ENCODE measurements around the gene SPATA31D4. TPM values are rescaled to one million over a fixed set of nuclear protein-coding genes. Genes with fewer than 3 reads are reported as not detected.
"Not testable (repeated sequence)": the region's sequence is repeated elsewhere in the genome, so short reads cannot be mapped to it uniquely, and the experiment has no call there.

Gene SPATA31D4
- not detected in 2 replicates for total RNA-seq (2021)
- Bru-seq, nascent RNA, result not detected
- BruChase-seq, experiment 1, labeled RNA remaining after a 2-hour chase, result not detected
- BruChase-seq, experiment 2, labeled RNA remaining after a 6-hour chase, result not detected
- long read RNA-seq, result 0 reads

- BruUV-seq (replicated peaks), result not testable (repeated sequence)
These were observed at the start of gene SPATA31D4 for GRCh38 chr9:81928305-81928704. TSS of gene SPATA31D4 (plus strand) at chr9:81928428. CDS start at chr9:81928514, 86 bp downstream.

GRCh38 chr9:81878530-81878929 is 49.7 kb upstream of the SPATA31D4 start:
- DNase-seq (ENCODE audit: low spot score), result no peak
- H3K4me1 ChIP-seq (ENCODE audit: insufficient read depth, low read length, poor library complexity, severe bottlenecking), result no peaks in the 10 kb centered on the region
- H3K27ac ChIP-seq (ENCODE audit: low read depth, low read length, poor library complexity, severe bottlenecking), result no peak overlapping the region
- H3K9me3 ChIP-seq (ENCODE audit: low read depth, low read length, poor library complexity, severe bottlenecking), result peaks cover 8% of the 10 kb centered on the region
- CTCF ChIA-PET, result no interaction called here
- BruUV-seq (replicated peaks), result no TSS peak
- TF ChIP-seq EZH2 (IDR thresholded peaks at IDR 0.05; ENCODE audit: borderline replicate concordance, low read depth, low read length, poor library complexity, severe bottlenecking) (no peak), CTCF (conservative IDR thresholded peaks at IDR 0.05; ENCODE audit: low read depth, low read length) (no peak)
- H3K27me3 ChIP-seq (replicated peaks; ENCODE audit: insufficient read depth, low read depth, low read length, poor library complexity), result no peaks in the 10 kb centered on the region
- H3K4me3 ChIP-seq (ENCODE audit: low read depth, low read length, poor library complexity, severe bottlenecking), result no peak overlapping the region
- H3K36me3 ChIP-seq (ENCODE audit: insufficient read depth, low read length, poor library complexity, severe bottlenecking), result no peaks in the 10 kb centered on the region
- intact Hi-C loops (cut with micrococcal nuclease; ENCODE audit: unreplicated experiment), result no loop called here
- POLR2A ChIA-PET (ENCODE audit: low non-redundant PET), result no interaction called here

More at GRCh38 chr9:81928305-81928704, at the start of gene SPATA31D4:
- H3K27ac ChIP-seq (ENCODE audit: low read depth, low read length, poor library complexity, severe bottlenecking); H3K4me1 ChIP-seq (ENCODE audit: insufficient read depth, low read length, poor library complexity, severe bottlenecking); H3K9me3 ChIP-seq (ENCODE audit: low read depth, low read length, poor library complexity, severe bottlenecking); DNase-seq (ENCODE audit: low spot score); H3K36me3 ChIP-seq (ENCODE audit: insufficient read depth, low read length, poor library complexity, severe bottlenecking); intact Hi-C loops (cut with micrococcal nuclease; ENCODE audit: unreplicated experiment); POLR2A ChIA-PET (ENCODE audit: low non-redundant PET); CTCF ChIA-PET; H3K27me3 ChIP-seq (replicated peaks; ENCODE audit: insufficient read depth, low read depth, low read length, poor library complexity); H3K4me3 ChIP-seq (ENCODE audit: low read depth, low read length, poor library complexity, severe bottlenecking): not testable (repeated sequence)

GRCh38 chr9:81879501-81879916 is 48.7 kb upstream of the SPATA31D4 start:
- H3K4me3 ChIP-seq (ENCODE audit: low read depth, low read length, poor library complexity, severe bottlenecking), result no peak overlapping the region
- peaks cover 3% of the 10 kb centered on the region for H3K9me3 ChIP-seq (ENCODE audit: low read depth, low read length, poor library complexity, severe bottlenecking)
- no peaks in the 10 kb centered on the region for H3K4me1 ChIP-seq (ENCODE audit: insufficient read depth, low read length, poor library complexity, severe bottlenecking)
- POLR2A ChIA-PET (ENCODE audit: low non-redundant PET), result no interaction called here
- H3K27ac ChIP-seq (ENCODE audit: low read depth, low read length, poor library complexity, severe bottlenecking), result no peak overlapping the region
- no peak for TF ChIP-seq EZH2 (IDR thresholded peaks at IDR 0.05; ENCODE audit: borderline replicate concordance, low read depth, low read length, poor library complexity, severe bottlenecking)
- TF ChIP-seq CTCF (conservative IDR thresholded peaks at IDR 0.05; ENCODE audit: low read depth, low read length), result no peak
- no peak for DNase-seq (ENCODE audit: low spot score)
- no peaks in the 10 kb centered on the region for H3K36me3 ChIP-seq (ENCODE audit: insufficient read depth, low read length, poor library complexity, severe bottlenecking)
- intact Hi-C loops (cut with micrococcal nuclease; ENCODE audit: unreplicated experiment), result no loop called here
- CTCF ChIA-PET, result no interaction called here
- BruUV-seq (replicated peaks), result no TSS peak
- H3K27me3 ChIP-seq (replicated peaks; ENCODE audit: insufficient read depth, low read depth, low read length, poor library complexity), result no peaks in the 10 kb centered on the region

- BruUV-seq (replicated peaks), result no TSS peak
- no peaks in the 10 kb centered on the region for H3K27me3 ChIP-seq (replicated peaks; ENCODE audit: insufficient read depth, low read depth, low read length, poor library complexity)
- no peaks in the 10 kb centered on the region for H3K9me3 ChIP-seq (ENCODE audit: low read depth, low read length, poor library complexity, severe bottlenecking)
- no peak overlapping the region for H3K4me3 ChIP-seq (ENCODE audit: low read depth, low read length, poor library complexity, severe bottlenecking)
- ChIA-PET POLR2A (ENCODE audit: low non-redundant PET) (no interaction called here), CTCF (no interaction called here)
- H3K36me3 ChIP-seq (ENCODE audit: insufficient read depth, low read length, poor library complexity, severe bottlenecking), result no peaks in the 10 kb centered on the region
- DNase-seq (ENCODE audit: low spot score), result no peak
- TF ChIP-seq EZH2 (IDR thresholded peaks at IDR 0.05; ENCODE audit: borderline replicate concordance, low read depth, low read length, poor library complexity, severe bottlenecking) (no peak), CTCF (conservative IDR thresholded peaks at IDR 0.05; ENCODE audit: low read depth, low read length) (no peak)
- H3K4me1 ChIP-seq (ENCODE audit: insufficient read depth, low read length, poor library complexity, severe bottlenecking), result no peaks in the 10 kb centered on the region
- intact Hi-C loops (cut with micrococcal nuclease; ENCODE audit: unreplicated experiment), result no loop called here
- no peak overlapping the region for H3K27ac ChIP-seq (ENCODE audit: low read depth, low read length, poor library complexity, severe bottlenecking)
These were observed 42.6 kb upstream of the SPATA31D4 start for GRCh38 chr9:81885602-81886001.

Measured in A673 (cell line).